Neural progenitor cell (in vitro differentiated cells): ENCODE measurements around the gene TMEM147. TPM values are rescaled to one million over a fixed set of nuclear protein-coding genes. Genes with fewer than 3 reads are reported as not detected.

Experiments
- DNase-seq: peaks from one replicate; pipeline ENCODE4 v3.0.0-alpha.2; 2016; ENCODE audit warnings: low spot score
- H2AFZ ChIP-seq: fragments of 200-600 bp; sonication (generic); replicated peaks from 2 replicates; pipeline ENCODE4 v1.6.1; 2016; ENCODE audit warnings: antibody characterized with exemption
- H3F3A ChIP-seq: fragments of 200-600 bp; sonication (generic); 2 replicates; pipeline ENCODE4 v1.6.1; 2016; ENCODE audit warnings: antibody characterized with exemption, low read depth
- H3K27ac ChIP-seq: fragments of 200-600 bp; sonication (generic); 2 replicates; pipeline ENCODE4 v1.5.1; 2016; ENCODE audit warnings: mild to moderate bottlenecking
- H3K27me3 ChIP-seq: fragments of 200-600 bp; sonication (generic); 2 replicates; pipeline ENCODE4 v1.6.1; 2016; ENCODE audit warnings: mild to moderate bottlenecking, moderate library complexity
- H3K36me3 ChIP-seq: fragments of 200-600 bp; sonication (generic); 2 replicates; pipeline ENCODE4 v1.5.1; 2016
- H3K4me1 ChIP-seq: fragments of 200-600 bp; sonication (generic); 2 replicates; pipeline ENCODE4 v1.6.1; 2016; ENCODE audit warnings: mixed run types
- H3K4me2 ChIP-seq: fragments of 200-600 bp; sonication (generic); 2 replicates; pipeline ENCODE4 v1.6.1; 2016
- H3K4me3 ChIP-seq: fragments of 200-600 bp; sonication (generic); 2 replicates; pipeline ENCODE4 v1.5.1; 2016
- H3K79me2 ChIP-seq: fragments of 200-600 bp; sonication (generic); 2 replicates; pipeline ENCODE4 v1.6.1; 2016; ENCODE audit warnings: low read depth
- H3K9ac ChIP-seq: fragments of 200-600 bp; sonication (generic); 2 replicates; pipeline ENCODE4 v1.6.1; 2016
- H3K9me3 ChIP-seq: fragments of 200-600 bp; sonication (generic); 2 replicates; pipeline ENCODE4 v1.5.1; 2016; ENCODE audit warnings: low read depth
- H4K20me1 ChIP-seq: fragments of 200-600 bp; sonication (generic); 2 replicates; pipeline ENCODE4 v1.6.1; 2016; ENCODE audit warnings: low read depth
- H3K27ac Mint-ChIP-seq: 3 replicates; pipeline ENCODE4 v1.8.0; 2021; ENCODE audit warnings: mixed read lengths
- H3K27me3 Mint-ChIP-seq: 2 replicates; pipeline ENCODE4 v1.8.0; 2022; ENCODE audit warnings: low read depth, mild to moderate bottlenecking, inconsistent platforms, moderate library complexity, mixed read lengths; ENCODE audit not compliant: insufficient read depth
- H3K36me3 Mint-ChIP-seq: 3 replicates; pipeline ENCODE4 v1.8.0; 2021; ENCODE audit warnings: mixed read lengths
- H3K4me1 Mint-ChIP-seq: 3 replicates; pipeline ENCODE4 v1.8.0; 2021; ENCODE audit warnings: mixed read lengths
- H3K4me3 Mint-ChIP-seq: 3 replicates; pipeline ENCODE4 v1.8.0; 2021; ENCODE audit warnings: mild to moderate bottlenecking, moderate library complexity, mixed read lengths
- H3K9me3 Mint-ChIP-seq: 3 replicates; pipeline ENCODE4 v1.8.0; 2020; ENCODE audit warnings: mixed read lengths
- CTCF ChIP-seq: fragments of 200-600 bp; sonication (generic); IDR thresholded peaks from 2 replicates; pipeline ENCODE4 v1.5.1; 2017; ENCODE audit warnings: antibody characterized with exemption, mild to moderate bottlenecking
- EZH2 ChIP-seq: fragments of 200-600 bp; sonication (generic); IDR thresholded peaks from 2 replicates; pipeline ENCODE4 v1.6.1; 2017; ENCODE audit warnings: antibody characterized with exemption, mild to moderate bottlenecking, moderate library complexity
- EZH2phosphoT487 ChIP-seq: fragments of 200-600 bp; sonication (generic); IDR thresholded peaks from 2 replicates; pipeline ENCODE4 v1.6.1; 2017; ENCODE audit warnings: antibody characterized with exemption
- total RNA-seq: library from RNA; depleted of rRNA; stranded (reverse); fragments of >200 nt; gene quantifications from 2 replicates; pipeline ENCODE4 v1.2.3, GENCODE V29; 2015; ENCODE audit warnings: low replicate concordance

Gene TMEM147
- total RNA-seq, 1 donor from 2014 or later, result 57.8 TPM

GRCh38 chr19:35514282-35514809 lies 31.1 kb upstream of the TMEM147 start:
- no peak overlapping the region for H3K9ac ChIP-seq
- peak overlapping the region; percentile 50 for H2AFZ ChIP-seq
- Mint-ChIP-seq H3K36me3 (no peaks in the 10 kb centered on the region), H3K4me1 (peaks cover 5% of the 10 kb centered on the region), H3K4me3 (no peak overlapping the region), H3K27ac (no peak overlapping the region), H3K27me3 (peaks cover 26% of the 10 kb centered on the region), H3K9me3 (no peaks in the 10 kb centered on the region)
- peaks cover 28% of the 10 kb centered on the region for H3K27me3 ChIP-seq
- peaks cover 4% of the 10 kb centered on the region for H3K4me1 ChIP-seq
- TF ChIP-seq EZH2phosphoT487, result no peak
- no peak for TF ChIP-seq EZH2
- no peak for TF ChIP-seq CTCF
- peaks cover 5% of the 10 kb centered on the region for H3K79me2 ChIP-seq
- DNase-seq, result no peak
- H3K4me3 ChIP-seq, result no peak overlapping the region
- peak overlapping the region; percentile 42 for H3K4me2 ChIP-seq
- no peaks in the 10 kb centered on the region for H3K36me3 ChIP-seq
- peaks cover 10% of the 10 kb centered on the region for H3F3A ChIP-seq
- H4K20me1 ChIP-seq, result no peaks in the 10 kb centered on the region
- H3K27ac ChIP-seq, result no peak overlapping the region
- H3K9me3 ChIP-seq, result no peaks in the 10 kb centered on the region

GRCh38 chr19:35516310-35516709 lies 29.1 kb upstream of the TMEM147 start:
- no peak for TF ChIP-seq CTCF
- TF ChIP-seq EZH2phosphoT487, result no peak
- TF ChIP-seq EZH2, result no peak
- Histone ChIP-seq H3K4me2 (no peak overlapping the region), H3K4me1 (no peaks in the 10 kb centered on the region), H3K9me3 (no peaks in the 10 kb centered on the region), H3K27me3 (peaks cover 20% of the 10 kb centered on the region), H3K4me3 (no peak overlapping the region), H3K79me2 (no peaks in the 10 kb centered on the region), H3K9ac (no peak overlapping the region), H3K27ac (no peak overlapping the region), H2AFZ (no peak overlapping the region), H3F3A (no peaks in the 10 kb centered on the region), H3K36me3 (no peaks in the 10 kb centered on the region), H4K20me1 (no peaks in the 10 kb centered on the region)
- Mint-ChIP-seq H3K36me3 (no peaks in the 10 kb centered on the region), H3K4me3 (no peak overlapping the region), H3K9me3 (no peaks in the 10 kb centered on the region), H3K4me1 (peaks cover 3% of the 10 kb centered on the region), H3K27ac (no peak overlapping the region), H3K27me3 (peaks cover 20% of the 10 kb centered on the region)
- no peak for DNase-seq

GRCh38 chr19:35517342-35517741 lies 28.1 kb upstream of the TMEM147 start:
- DNase-seq, result no peak
- no peaks in the 10 kb centered on the region for H3K79me2 ChIP-seq
- no peak overlapping the region for H3K4me2 ChIP-seq
- no peak overlapping the region for H3K9ac ChIP-seq
- no peaks in the 10 kb centered on the region for H3K36me3 ChIP-seq
- H3K4me3 Mint-ChIP-seq, result no peak overlapping the region
- peaks cover 5% of the 10 kb centered on the region for H3K4me1 Mint-ChIP-seq
- peaks cover 14% of the 10 kb centered on the region for H3K27me3 Mint-ChIP-seq
- no peaks in the 10 kb centered on the region for H3K4me1 ChIP-seq
- H3K4me3 ChIP-seq, result no peak overlapping the region
- TF ChIP-seq EZH2phosphoT487, result no peak
- no peak for TF ChIP-seq EZH2
- no peak for TF ChIP-seq CTCF
- H3K27ac Mint-ChIP-seq, result no peak overlapping the region
- no peaks in the 10 kb centered on the region for H4K20me1 ChIP-seq
- H3K9me3 ChIP-seq, result no peaks in the 10 kb centered on the region
- H3K36me3 Mint-ChIP-seq, result no peaks in the 10 kb centered on the region
- H3F3A ChIP-seq, result no peaks in the 10 kb centered on the region
- peaks cover 15% of the 10 kb centered on the region for H3K27me3 ChIP-seq
- H3K27ac ChIP-seq, result no peak overlapping the region
- no peaks in the 10 kb centered on the region for H3K9me3 Mint-ChIP-seq
- no peak overlapping the region for H2AFZ ChIP-seq
